ENCODE data around the gene ZNF654. TPM values are rescaled to one million over a fixed set of nuclear protein-coding genes. Genes with fewer than 3 reads are reported as not detected.
"Not testable (repeated sequence)": the region's sequence is repeated elsewhere in the genome, so short reads cannot be mapped to it uniquely, and the experiment has no call there.

Gene ZNF654
- polyA plus RNA-seq, 1 of the 3 experiments (the other 2 are of a cell fraction) = 1.6 TPM

GRCh38 chr3:88013592-88013991 is 45.5 kb upstream of the ZNF654 start:
- no peak overlapping the region for H3K9ac ChIP-seq
- no peak for DNase-seq
- no peaks in the 10 kb centered on the region for H3K9me3 ChIP-seq
- POLR2A ChIA-PET = no interaction called here
- H3K27me3 ChIP-seq (ENCODE audit: insufficient read depth) = peaks cover 7% of the 10 kb centered on the region; the same call in 1 of the 2 replicates
- no peak overlapping the region for H3K27ac ChIP-seq (ENCODE audit: low read depth in 2 of 2, low read length in 1 of 2)
- no peak overlapping the region for H3K4me3 ChIP-seq (ENCODE audit: low read depth in 2 of 2, low read length in 1 of 2)
- H3K4me1 ChIP-seq (ENCODE audit: control insufficient read depth in 1 of 2, insufficient read depth in 2 of 2, low read depth in 1 of 2, low read length in 1 of 2) = no peaks in the 10 kb centered on the region; a peak in 1 of 4 replicates
- 0% methylated on average over 2 of the region's 2 CpGs for WGBS (ENCODE audit: low lambda C conversion rate)
- H2AFZ ChIP-seq (ENCODE audit: low read depth) = no peak overlapping the region
- no peaks in the 10 kb centered on the region for H3K79me2 ChIP-seq (ENCODE audit: insufficient read depth)
- no peaks in the 10 kb centered on the region for H4K20me1 ChIP-seq (ENCODE audit: insufficient read depth)
- H3K36me3 ChIP-seq (replicated peaks in 1 of 2; ENCODE audit: control insufficient read depth in 1 of 2, insufficient read depth in 2 of 2, low read length in 1 of 2) = no peaks in the 10 kb centered on the region
- no peaks in the 10 kb centered on the region for H3K9me2 ChIP-seq
- CTCF ChIA-PET = interaction anchor here (1.0 to 1.6 kb wide), 3 partner anchors 10 to 715 kb away, joined by 3 to 6 read pairs (median 4); no protein-coding TSS in a partner anchor
- no peak for TF ChIP-seq MXI1 (IDR thresholded peaks at IDR 0.05; ENCODE audit: low read depth, low read length)
- no peak for TF ChIP-seq YY1 (IDR thresholded peaks at IDR 0.05; ENCODE audit: low read depth)
- TF ChIP-seq ZBTB33 (IDR thresholded peaks at IDR 0.05; ENCODE audit: borderline replicate concordance, low read depth) = no peak
- TF ChIP-seq CTCF (IDR thresholded peaks at IDR 0.05) = no peak
- no peak for TF ChIP-seq ELF1 (IDR thresholded peaks at IDR 0.05)
- no peaks in the 10 kb centered on the region for H3F3A ChIP-seq (replicated peaks; ENCODE audit: insufficient read depth)
- H3K4me2 ChIP-seq = no peak overlapping the region

DNA sequence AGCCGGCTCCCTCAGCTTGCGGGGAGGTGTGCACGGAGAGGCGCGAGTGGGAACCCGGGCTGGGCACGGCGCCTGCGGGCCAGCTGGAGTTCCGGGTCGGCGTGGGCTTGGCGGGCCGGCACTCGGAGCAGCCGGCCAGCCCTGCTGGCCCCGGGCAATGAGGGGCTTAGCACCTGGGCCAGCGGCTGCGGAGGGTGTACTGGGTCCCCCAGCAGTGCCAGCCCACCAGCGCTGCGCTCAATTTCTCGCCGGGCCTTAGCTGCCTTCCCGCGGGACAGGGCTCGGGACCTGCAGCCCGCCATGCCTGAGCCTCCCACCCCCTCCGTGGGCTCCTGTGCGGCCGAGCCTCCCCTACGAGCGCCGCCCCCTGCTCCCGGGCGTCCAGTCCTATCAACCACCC is 43.4 kb upstream of the ZNF654 start:
- H3K9ac ChIP-seq; H3K4me2 ChIP-seq; H3K27me3 ChIP-seq (ENCODE audit: insufficient read depth); H3K9me2 ChIP-seq; H3K9me3 ChIP-seq; DNase-seq; H3K4me3 ChIP-seq (ENCODE audit: low read depth in 2 of 2, low read length in 1 of 2); POLR2A ChIA-PET; H4K20me1 ChIP-seq (ENCODE audit: insufficient read depth); H3F3A ChIP-seq (replicated peaks; ENCODE audit: insufficient read depth); H3K79me2 ChIP-seq (ENCODE audit: insufficient read depth); H2AFZ ChIP-seq (ENCODE audit: low read depth); H3K36me3 ChIP-seq (replicated peaks in 1 of 2; ENCODE audit: control insufficient read depth in 1 of 2, insufficient read depth in 2 of 2, low read length in 1 of 2); H3K27ac ChIP-seq (ENCODE audit: low read depth in 2 of 2, low read length in 1 of 2); H3K4me1 ChIP-seq (ENCODE audit: control insufficient read depth in 1 of 2, insufficient read depth in 2 of 2, low read depth in 1 of 2, low read length in 1 of 2): not testable (repeated sequence)
- no CpG with 5 or more reads among the region's 35 CpGs for WGBS (ENCODE audit: low lambda C conversion rate)
- CTCF ChIA-PET = interaction anchor here (0.9 to 1.3 kb wide), 2 partner anchors 17 to 97 kb away, joined by 4 read pairs; no protein-coding TSS in a partner anchor

DNA sequence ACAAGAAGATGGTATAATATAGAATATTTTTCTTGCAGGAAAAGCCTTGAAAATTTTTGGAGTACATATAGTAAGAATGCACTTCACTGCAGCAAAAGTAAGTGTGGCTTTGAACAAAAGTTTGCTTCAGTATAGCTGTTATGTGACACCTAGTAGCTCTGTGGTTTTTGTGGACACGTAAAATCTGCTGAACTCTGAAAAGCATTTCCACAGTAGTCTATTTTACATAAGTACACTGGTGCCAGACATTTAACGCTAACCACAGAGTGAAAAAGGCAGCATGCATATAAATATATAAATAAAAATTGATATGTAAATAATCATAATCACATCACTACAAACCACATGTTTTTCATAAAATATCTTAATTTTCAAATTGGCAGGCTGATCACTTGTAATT is 40.0 kb upstream of the ZNF654 start:
- H3K79me2 ChIP-seq (ENCODE audit: insufficient read depth) = no peaks in the 10 kb centered on the region
- no peaks in the 10 kb centered on the region for H3F3A ChIP-seq (replicated peaks; ENCODE audit: insufficient read depth)
- H3K4me2 ChIP-seq = no peak overlapping the region
- H3K9me2 ChIP-seq = no peaks in the 10 kb centered on the region
- H3K27me3 ChIP-seq (ENCODE audit: insufficient read depth) = no peaks in the 10 kb centered on the region; the same call in 1 of the 2 replicates
- H4K20me1 ChIP-seq (ENCODE audit: insufficient read depth) = no peaks in the 10 kb centered on the region
- H3K27ac ChIP-seq (ENCODE audit: low read depth in 2 of 2, low read length in 1 of 2) = no peak overlapping the region
- H3K4me3 ChIP-seq (ENCODE audit: low read depth in 2 of 2, low read length in 1 of 2) = no peak overlapping the region
- ChIA-PET POLR2A (no interaction called here), CTCF (interaction anchor here (0.6 to 1.8 kb wide), 3 partner anchors 14 to 70 kb away, joined by 3 to 7 read pairs (median 3); no protein-coding TSS in a partner anchor)
- H2AFZ ChIP-seq (ENCODE audit: low read depth) = no peak overlapping the region
- no peaks in the 10 kb centered on the region for H3K9me3 ChIP-seq
- H3K9ac ChIP-seq = no peak overlapping the region
- H3K4me1 ChIP-seq (ENCODE audit: control insufficient read depth in 1 of 2, insufficient read depth in 2 of 2, low read depth in 1 of 2, low read length in 1 of 2) = no peaks in the 10 kb centered on the region
- WGBS (ENCODE audit: low lambda C conversion rate) = 16% methylated on average over 2 of the region's 2 CpGs
- DNase-seq = no peak
- H3K36me3 ChIP-seq (replicated peaks in 1 of 2; ENCODE audit: control insufficient read depth in 1 of 2, insufficient read depth in 2 of 2, low read length in 1 of 2) = no peaks in the 10 kb centered on the region
- TF ChIP-seq SMC3 (IDR thresholded peaks at IDR 0.05; ENCODE audit: low read depth, low read length) = no peak
- TF ChIP-seq GATA2 (CRISPR knock-in tag; IDR thresholded peaks at IDR 0.05) = no peak
- no peak for TF ChIP-seq REST (IDR thresholded peaks at IDR 0.05; ENCODE audit: low read depth, low read length)
- TF ChIP-seq, protein P1, sequence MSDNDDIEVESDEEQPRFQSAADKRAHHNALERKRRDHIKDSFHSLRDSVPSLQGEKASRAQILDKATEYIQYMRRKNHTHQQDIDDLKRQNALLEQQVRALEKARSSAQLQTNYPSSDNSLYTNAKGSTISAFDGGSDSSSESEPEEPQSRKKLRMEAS (IDR thresholded peaks at IDR 0.05; ENCODE audit: low read depth) = no peak
- no peak for TF ChIP-seq ZBTB33 (IDR thresholded peaks at IDR 0.05; ENCODE audit: borderline replicate concordance, low read depth)
- no peak for TF ChIP-seq ELF1 (IDR thresholded peaks at IDR 0.05)

Measured in SK-N-SH (cell line).